DOHH2 (cell line): Measurements from ENCODE around the gene MRPS31.

Experiments used
- CTCF ChIP-seq: fragments of 200-600 bp; sonication (generic); IDR thresholded peaks from one replicate; pipeline ENCODE4 v1.5.1; 2014; ENCODE audit warnings: antibody characterized with exemption, mild to moderate bottlenecking, low read depth, low read length; ENCODE audit not compliant: poor library complexity, severe bottlenecking
- EZH2phosphoT487 ChIP-seq: fragments of 200-600 bp; sonication (generic); IDR thresholded peaks from 2 replicates; pipeline ENCODE4 v1.6.1; 2017; ENCODE audit warnings: borderline replicate concordance, mild to moderate bottlenecking, antibody characterized with exemption, low read length, moderate library complexity, mixed read lengths

- no peak for TF ChIP-seq EZH2phosphoT487
- no peak for TF ChIP-seq CTCF
These were observed 8.9 kb upstream of the MRPS31 start for GRCh38 chr13:40779796-40780285.
